ENCODE measurements around the gene PEX14.

Gene PEX14

DNA sequence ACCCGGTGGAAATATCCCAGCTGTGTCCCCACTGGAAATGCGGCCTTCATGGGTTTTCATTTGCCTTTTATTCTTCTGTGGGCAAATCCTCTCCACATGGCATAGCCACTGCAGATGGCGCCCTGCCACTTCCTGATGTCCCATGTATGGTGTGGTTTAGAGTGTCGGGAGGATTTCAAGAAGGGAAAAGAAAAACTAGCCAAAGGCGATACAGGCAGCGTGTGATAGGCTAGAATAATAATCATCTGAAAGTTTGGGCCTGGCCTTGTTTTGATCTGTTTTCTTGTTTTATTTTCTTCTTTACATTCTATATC, 123.6 kb downstream of the PEX14 start:
- no peaks in the 10 kb centered on the region for H3K27me3 ChIP-seq (ENCODE audit: control insufficient read depth, insufficient read depth, low read length)
- H3K4me3 ChIP-seq (ENCODE audit: low read depth, low read length): no peak overlapping the region
- no peak overlapping the region for H3K9ac ChIP-seq (ENCODE audit: low read depth, low read length)
- H3K27ac ChIP-seq (ENCODE audit: low read depth, low read length): no peak overlapping the region
- H3K36me3 ChIP-seq (ENCODE audit: control insufficient read depth, insufficient read depth, low read length): no peaks in the 10 kb centered on the region
- H3K9me3 ChIP-seq (ENCODE audit: control insufficient read depth, insufficient read depth, low read length): no peaks in the 10 kb centered on the region
- peaks cover 24% of the 10 kb centered on the region for H3K4me1 ChIP-seq (ENCODE audit: control insufficient read depth, insufficient read depth, low read length)

DNA sequence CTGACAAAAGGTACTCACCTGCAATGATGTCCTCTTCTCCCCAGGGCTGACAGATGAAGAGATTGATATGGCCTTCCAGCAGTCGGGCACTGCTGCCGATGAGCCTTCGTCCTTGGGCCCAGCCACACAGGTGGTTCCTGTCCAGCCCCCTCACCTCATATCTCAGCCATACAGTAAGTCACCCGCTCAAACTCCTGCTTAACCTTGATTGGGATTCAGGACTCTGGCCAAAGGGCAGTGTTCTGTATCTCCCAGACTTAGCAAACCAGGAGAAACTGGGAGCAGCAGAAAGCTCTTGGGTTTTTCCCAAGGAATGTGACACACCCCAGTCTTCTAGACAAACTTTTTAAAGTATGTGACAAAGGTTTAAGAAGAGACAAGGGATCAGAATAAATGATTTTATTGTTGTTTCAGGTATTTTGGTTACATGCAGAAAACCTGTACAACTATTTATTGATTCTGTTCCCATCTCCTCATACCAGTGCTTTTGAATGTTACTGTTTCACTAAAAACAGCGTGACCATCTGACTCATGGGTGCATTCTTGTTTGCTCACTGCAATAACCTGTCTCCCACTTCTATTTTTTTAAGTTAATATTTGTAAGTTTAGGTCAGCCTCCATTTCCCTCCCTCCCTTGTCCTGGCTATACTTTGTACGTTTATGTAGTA, 124.6 kb downstream of the PEX14 start:
- H3K27ac ChIP-seq (ENCODE audit: low read depth, low read length): no peak overlapping the region
- H3K4me3 ChIP-seq (ENCODE audit: low read depth, low read length): no peak overlapping the region
- H3K9ac ChIP-seq (ENCODE audit: low read depth, low read length): no peak overlapping the region

DNA sequence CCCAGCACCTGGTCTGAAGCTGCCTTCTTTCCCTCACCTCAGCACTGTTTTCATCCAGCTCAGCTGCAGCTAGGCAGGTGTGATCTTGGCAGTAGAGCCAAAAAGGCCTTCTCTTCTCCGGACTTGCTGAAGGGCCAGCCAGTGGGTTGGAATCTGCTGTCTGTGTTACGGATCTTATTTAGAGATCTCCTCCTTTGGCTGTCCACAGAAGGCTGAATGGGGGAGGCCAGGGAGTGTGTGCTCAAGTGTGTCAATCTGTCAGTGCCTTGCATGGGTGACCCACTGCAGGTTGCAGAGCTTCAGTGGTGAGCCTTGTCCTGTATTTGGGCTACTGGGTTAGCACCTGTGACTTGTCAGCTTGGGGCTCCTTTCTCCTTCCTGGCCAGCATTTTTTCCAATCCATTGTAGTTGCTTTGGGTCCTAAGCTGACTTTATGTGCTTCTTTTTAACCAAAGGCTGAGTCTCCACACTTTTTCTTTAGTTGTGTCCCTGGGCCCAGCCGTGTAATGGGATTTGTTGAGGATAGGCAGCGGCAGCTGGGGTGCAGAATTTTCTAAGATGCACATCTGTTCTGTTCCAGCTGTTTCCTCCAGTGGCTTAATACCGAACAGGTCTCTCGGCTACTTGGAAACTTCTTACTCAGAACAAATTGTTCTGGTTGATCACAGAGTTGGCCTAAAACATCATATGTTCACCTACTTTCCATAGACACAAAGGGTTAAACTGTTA, 126.8 kb downstream of the PEX14 start:
- Histone ChIP-seq H3K9ac (ENCODE audit: low read depth, low read length) (no peak overlapping the region), H3K36me3 (ENCODE audit: control insufficient read depth, insufficient read depth, low read length) (no peaks in the 10 kb centered on the region), H3K4me3 (ENCODE audit: low read depth, low read length) (no peak overlapping the region), H3K27ac (ENCODE audit: low read depth, low read length) (no peak overlapping the region), H3K4me1 (ENCODE audit: control insufficient read depth, insufficient read depth, low read length) (0 out of 2 replicates have a peak, but pooled peaks cover 4% of the 10 kb centered on the region), H3K9me3 (ENCODE audit: control insufficient read depth, insufficient read depth, low read length) (no peaks in the 10 kb centered on the region), H3K27me3 (ENCODE audit: control insufficient read depth, insufficient read depth, low read length) (no peaks in the 10 kb centered on the region)

More for the DNA sequence above, 124.6 kb downstream of the PEX14 start:
- H3K9me3 ChIP-seq (ENCODE audit: control insufficient read depth, insufficient read depth, low read length): no peaks in the 10 kb centered on the region
- no peaks in the 10 kb centered on the region for H3K36me3 ChIP-seq (ENCODE audit: control insufficient read depth, insufficient read depth, low read length)
- no peaks in the 10 kb centered on the region for H3K27me3 ChIP-seq (ENCODE audit: control insufficient read depth, insufficient read depth, low read length)
- peaks cover 16% of the 10 kb centered on the region for H3K4me1 ChIP-seq (ENCODE audit: control insufficient read depth, insufficient read depth, low read length)

DNA sequence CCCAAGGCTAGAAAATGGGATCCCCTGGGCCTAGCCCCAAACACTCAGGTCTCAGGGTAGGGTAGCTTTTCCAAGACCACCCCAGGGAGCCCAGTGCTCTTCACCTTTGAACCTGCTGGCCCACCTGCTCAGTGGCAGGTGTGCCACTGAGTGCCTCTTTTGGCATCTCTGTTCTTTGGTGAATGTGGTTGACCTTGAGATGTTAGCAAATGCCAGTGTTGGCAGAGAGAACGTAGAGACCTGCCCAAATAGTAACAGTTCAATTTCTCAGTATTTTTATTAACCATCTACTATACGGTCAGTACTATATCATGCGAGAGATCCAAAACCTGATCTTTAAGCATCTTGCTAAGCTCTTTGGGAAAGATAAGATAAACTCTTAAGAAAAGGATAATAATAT, 128.2 kb downstream of the PEX14 start:
- Histone ChIP-seq H3K4me1 (ENCODE audit: control insufficient read depth, insufficient read depth, low read length) (no peaks in the 10 kb centered on the region), H3K36me3 (ENCODE audit: control insufficient read depth, insufficient read depth, low read length) (no peaks in the 10 kb centered on the region), H3K27ac (ENCODE audit: low read depth, low read length) (no peak overlapping the region), H3K9me3 (ENCODE audit: control insufficient read depth, insufficient read depth, low read length) (no peaks in the 10 kb centered on the region), H3K4me3 (ENCODE audit: low read depth, low read length) (no peak overlapping the region), H3K9ac (ENCODE audit: low read depth, low read length) (no peak overlapping the region), H3K27me3 (ENCODE audit: control insufficient read depth, insufficient read depth, low read length) (no peaks in the 10 kb centered on the region)

DNA sequence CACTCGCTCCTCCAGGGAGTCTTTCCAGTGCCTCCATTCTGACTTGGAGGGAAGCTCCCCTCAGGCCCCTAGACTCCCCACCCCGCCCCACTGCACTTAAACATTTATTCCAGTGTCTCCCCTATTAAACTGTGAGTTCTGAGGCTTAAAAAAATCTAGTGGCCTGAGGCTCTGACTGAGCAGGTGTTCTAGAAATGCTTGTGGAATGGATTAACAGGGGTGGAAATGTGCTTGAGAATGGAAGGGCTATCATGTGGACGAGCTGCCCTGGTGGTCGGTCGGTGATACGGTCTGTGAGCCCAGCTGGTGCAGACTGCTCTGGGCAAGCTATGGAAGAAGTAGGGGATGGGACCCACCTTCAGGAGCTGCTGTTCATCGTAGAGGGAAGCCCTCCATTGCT, 130.2 kb downstream of the PEX14 start:
- no peak overlapping the region for H3K4me3 ChIP-seq (ENCODE audit: low read depth, low read length)
- no peaks in the 10 kb centered on the region for H3K4me1 ChIP-seq (ENCODE audit: control insufficient read depth, insufficient read depth, low read length)
- no peaks in the 10 kb centered on the region for H3K36me3 ChIP-seq (ENCODE audit: control insufficient read depth, insufficient read depth, low read length)
- no peaks in the 10 kb centered on the region for H3K27me3 ChIP-seq (ENCODE audit: control insufficient read depth, insufficient read depth, low read length)
- no peak overlapping the region for H3K27ac ChIP-seq (ENCODE audit: low read depth, low read length)
- H3K9me3 ChIP-seq (ENCODE audit: control insufficient read depth, insufficient read depth, low read length): no peaks in the 10 kb centered on the region
- no peak overlapping the region for H3K9ac ChIP-seq (ENCODE audit: low read depth, low read length)

DNA sequence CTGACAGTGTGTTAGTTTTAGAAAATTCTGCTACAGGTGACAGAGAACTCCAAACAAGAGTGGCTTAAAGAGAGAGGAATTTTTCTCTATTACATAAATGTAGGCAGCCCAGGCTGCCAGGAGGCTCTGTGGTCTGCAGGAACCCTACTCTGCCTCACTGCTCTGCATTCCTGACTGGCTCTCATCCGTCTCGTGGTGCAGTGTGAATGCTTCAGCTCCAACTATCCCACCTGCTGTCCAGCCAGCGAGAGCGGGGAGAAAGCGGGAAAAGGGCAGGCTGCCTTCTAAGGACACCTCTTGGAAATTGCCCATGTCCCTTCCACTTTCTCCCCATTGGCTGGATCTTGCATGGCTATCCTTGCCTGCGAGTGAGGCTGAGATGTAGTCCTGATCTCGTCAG, 131.3 kb downstream of the PEX14 start:
- H3K9ac ChIP-seq (ENCODE audit: low read depth, low read length): no peak overlapping the region
- H3K27me3 ChIP-seq (ENCODE audit: control insufficient read depth, insufficient read depth, low read length): no peaks in the 10 kb centered on the region
- no peaks in the 10 kb centered on the region for H3K4me1 ChIP-seq (ENCODE audit: control insufficient read depth, insufficient read depth, low read length)
- no peaks in the 10 kb centered on the region for H3K9me3 ChIP-seq (ENCODE audit: control insufficient read depth, insufficient read depth, low read length)
- H3K36me3 ChIP-seq (ENCODE audit: control insufficient read depth, insufficient read depth, low read length): no peaks in the 10 kb centered on the region
- no peak overlapping the region for H3K4me3 ChIP-seq (ENCODE audit: low read depth, low read length)
- no peak overlapping the region for H3K27ac ChIP-seq (ENCODE audit: low read depth, low read length)

DNA sequence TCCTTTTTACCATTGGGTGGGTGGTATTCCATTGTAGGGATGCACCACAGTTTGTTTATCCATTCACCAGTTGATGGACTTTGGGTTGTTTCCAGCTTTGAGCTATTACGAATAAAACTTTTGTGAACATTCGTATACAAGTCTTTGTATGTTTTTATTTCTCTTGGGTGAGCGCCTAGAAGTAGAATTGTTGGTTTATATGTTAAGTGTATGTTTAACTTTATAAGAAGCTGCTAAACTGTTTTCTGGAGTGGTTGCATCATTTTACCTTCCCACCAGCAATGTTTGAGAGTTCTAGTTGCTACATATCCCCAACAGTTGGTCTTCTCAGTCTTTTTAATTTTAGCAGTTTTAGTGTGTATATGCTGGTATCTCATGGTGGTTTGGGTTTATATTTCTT, 132.5 kb downstream of the PEX14 start:
- no peaks in the 10 kb centered on the region for H3K36me3 ChIP-seq (ENCODE audit: control insufficient read depth, insufficient read depth, low read length)
- no peaks in the 10 kb centered on the region for H3K9me3 ChIP-seq (ENCODE audit: control insufficient read depth, insufficient read depth, low read length)
- no peaks in the 10 kb centered on the region for H3K27me3 ChIP-seq (ENCODE audit: control insufficient read depth, insufficient read depth, low read length)
- H3K9ac ChIP-seq (ENCODE audit: low read depth, low read length): no peak overlapping the region
- no peaks in the 10 kb centered on the region for H3K4me1 ChIP-seq (ENCODE audit: control insufficient read depth, insufficient read depth, low read length)
- no peak overlapping the region for H3K4me3 ChIP-seq (ENCODE audit: low read depth, low read length)
- H3K27ac ChIP-seq (ENCODE audit: low read depth, low read length): no peak overlapping the region

DNA sequence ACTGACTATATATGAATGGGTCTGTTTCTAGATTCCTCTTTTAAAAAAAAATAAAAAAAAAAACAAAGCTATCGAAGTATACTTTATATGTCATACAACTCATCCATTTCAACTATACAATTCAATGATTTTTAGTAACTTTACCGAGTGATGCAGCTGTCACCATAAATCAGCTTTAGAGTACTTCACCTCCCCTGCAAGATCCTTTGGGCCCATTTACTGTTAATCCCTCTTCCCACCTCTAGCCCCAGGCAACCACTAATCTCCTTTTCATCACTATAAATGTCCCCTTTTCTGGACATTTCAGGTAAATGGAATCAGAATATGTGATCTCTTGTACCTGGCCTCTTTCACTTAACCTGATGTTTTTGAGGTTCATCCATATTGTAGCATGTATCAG, 133.9 kb downstream of the PEX14 start:
- no peak overlapping the region for H3K4me3 ChIP-seq (ENCODE audit: low read depth, low read length)
- no peaks in the 10 kb centered on the region for H3K36me3 ChIP-seq (ENCODE audit: control insufficient read depth, insufficient read depth, low read length)
- no peak overlapping the region for H3K9ac ChIP-seq (ENCODE audit: low read depth, low read length)
- H3K27me3 ChIP-seq (ENCODE audit: control insufficient read depth, insufficient read depth, low read length): no peaks in the 10 kb centered on the region
- H3K27ac ChIP-seq (ENCODE audit: low read depth, low read length): no peak overlapping the region
- H3K4me1 ChIP-seq (ENCODE audit: control insufficient read depth, insufficient read depth, low read length): no peaks in the 10 kb centered on the region
- no peaks in the 10 kb centered on the region for H3K9me3 ChIP-seq (ENCODE audit: control insufficient read depth, insufficient read depth, low read length)

DNA sequence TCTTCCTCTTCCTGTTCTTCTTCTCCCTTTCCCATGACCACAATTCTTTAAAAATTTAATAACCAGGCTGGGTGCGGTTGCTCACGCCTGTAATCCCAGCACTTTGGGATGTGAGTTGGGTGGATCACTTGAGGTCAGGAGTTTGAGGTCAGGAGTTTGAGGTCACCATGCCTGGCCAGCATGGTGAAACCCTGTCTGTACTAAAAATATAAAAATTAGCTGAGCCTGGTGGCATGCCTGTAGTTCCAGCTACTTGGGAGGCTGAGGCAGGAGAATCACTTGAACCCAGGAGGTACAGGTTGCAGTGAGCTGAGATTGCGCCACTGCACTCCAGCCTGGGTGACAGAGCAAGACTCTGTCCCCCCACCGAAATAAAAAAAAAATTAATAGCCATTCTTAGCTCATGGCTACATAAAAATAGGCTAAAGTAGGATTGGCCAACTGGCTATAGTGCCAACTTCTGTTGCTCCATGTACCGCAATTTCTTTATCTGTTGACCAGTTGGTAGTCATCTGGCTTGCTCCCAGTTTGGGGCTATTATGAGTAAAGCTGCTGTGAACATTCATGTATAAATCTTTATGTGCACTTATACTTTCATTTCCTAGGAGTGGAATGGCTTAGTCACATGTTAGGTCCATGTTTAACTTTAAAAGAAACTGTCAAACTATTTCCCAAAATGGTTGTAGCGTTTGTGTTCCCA, 136.3 kb downstream of the PEX14 start:
- Histone ChIP-seq H3K27me3 (ENCODE audit: control insufficient read depth, insufficient read depth, low read length) (no peaks in the 10 kb centered on the region), H3K36me3 (ENCODE audit: control insufficient read depth, insufficient read depth, low read length) (no peaks in the 10 kb centered on the region), H3K4me1 (ENCODE audit: control insufficient read depth, insufficient read depth, low read length) (peaks cover 11% of the 10 kb centered on the region), H3K9ac (ENCODE audit: low read depth, low read length) (no peak overlapping the region), H3K27ac (ENCODE audit: low read depth, low read length) (no peak overlapping the region), H3K4me3 (ENCODE audit: low read depth, low read length) (no peak overlapping the region), H3K9me3 (ENCODE audit: control insufficient read depth, insufficient read depth, low read length) (no peaks in the 10 kb centered on the region)

DNA sequence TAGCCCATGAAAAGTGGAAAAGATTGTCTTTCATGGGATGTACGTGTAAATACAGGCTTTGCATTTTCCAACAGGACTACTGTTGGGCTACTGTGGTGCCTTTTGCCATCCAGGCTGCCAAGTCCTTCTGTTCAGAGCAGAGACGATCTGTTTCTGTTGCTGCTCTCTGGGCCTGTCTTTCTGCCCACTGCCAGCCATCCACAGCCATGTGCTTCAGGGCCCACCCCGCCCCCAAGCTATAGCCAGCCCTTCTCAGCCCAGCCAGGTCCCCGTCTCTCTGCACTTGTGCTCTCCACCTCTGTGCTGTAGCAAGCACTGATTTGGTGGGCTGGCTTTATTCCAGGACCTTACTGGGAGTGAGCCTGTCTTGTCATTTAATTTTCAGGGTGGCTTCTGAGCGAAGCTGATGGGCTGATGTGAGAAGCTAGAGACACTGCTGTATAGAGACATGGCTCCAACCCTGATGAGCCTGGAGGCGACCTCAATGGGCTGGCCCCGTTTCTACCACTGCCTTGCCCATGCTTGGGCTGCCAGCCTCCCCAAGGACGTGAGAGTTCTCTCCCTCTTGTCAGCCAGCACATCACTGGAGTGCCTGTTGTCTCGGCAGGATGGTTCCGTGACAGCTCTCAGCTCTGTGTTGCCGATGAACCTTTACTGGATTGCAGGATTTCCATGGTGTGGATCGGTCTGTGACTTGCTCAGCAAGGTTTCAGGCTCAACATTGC, 137.8 kb downstream of the PEX14 start:
- Histone ChIP-seq H3K27me3 (ENCODE audit: control insufficient read depth, insufficient read depth, low read length) (no peaks in the 10 kb centered on the region), H3K27ac (ENCODE audit: low read depth, low read length) (no peak overlapping the region), H3K4me3 (ENCODE audit: low read depth, low read length) (no peak overlapping the region), H3K4me1 (ENCODE audit: control insufficient read depth, insufficient read depth, low read length) (peaks cover 11% of the 10 kb centered on the region), H3K36me3 (ENCODE audit: control insufficient read depth, insufficient read depth, low read length) (no peaks in the 10 kb centered on the region), H3K9ac (ENCODE audit: low read depth, low read length) (no peak overlapping the region), H3K9me3 (ENCODE audit: control insufficient read depth, insufficient read depth, low read length) (no peaks in the 10 kb centered on the region)

DNA sequence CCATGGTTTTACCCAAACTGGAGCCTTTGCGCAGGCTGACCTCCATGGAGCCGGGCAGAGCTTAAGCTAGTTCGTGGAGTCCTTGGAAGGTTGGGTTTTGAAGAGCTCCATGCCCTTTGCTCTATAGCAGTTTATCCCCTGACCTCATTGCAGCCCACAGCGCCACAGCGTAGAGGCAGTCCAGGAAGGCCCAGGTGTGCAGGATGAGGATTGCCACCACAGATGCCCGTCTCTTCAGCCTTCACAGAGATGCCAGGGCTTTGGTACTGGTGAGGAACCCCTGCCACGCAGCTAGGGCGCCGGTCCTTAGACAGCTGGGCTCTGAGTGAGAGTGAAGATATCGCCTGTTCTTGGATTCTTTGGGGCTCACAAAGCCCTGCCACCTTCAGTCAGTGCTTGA, 138.6 kb downstream of the PEX14 start:
- H3K27ac ChIP-seq (ENCODE audit: low read depth, low read length): no peak overlapping the region
- H3K9ac ChIP-seq (ENCODE audit: low read depth, low read length): no peak overlapping the region
- no peaks in the 10 kb centered on the region for H3K36me3 ChIP-seq (ENCODE audit: control insufficient read depth, insufficient read depth, low read length)
- H3K4me3 ChIP-seq (ENCODE audit: low read depth, low read length): no peak overlapping the region
- H3K27me3 ChIP-seq (ENCODE audit: control insufficient read depth, insufficient read depth, low read length): no peaks in the 10 kb centered on the region
- no peaks in the 10 kb centered on the region for H3K9me3 ChIP-seq (ENCODE audit: control insufficient read depth, insufficient read depth, low read length)
- peaks cover 11% of the 10 kb centered on the region for H3K4me1 ChIP-seq (ENCODE audit: control insufficient read depth, insufficient read depth, low read length)
